Fibroblast of pulmonary artery (primary cell): ENCODE results near the gene ITIH3.

Experiments
- DNase-seq: peaks from one replicate; pipeline ENCODE4 v3.0.0-alpha.2; 2010; ENCODE audit warnings: low read depth
- H3K4me3 ChIP-seq: replicated peaks from 2 replicates; pipeline ENCODE4 v1.5.1; 2011; ENCODE audit warnings: low read depth, mild to moderate bottlenecking, control low read depth, low read length, moderate library complexity
- CTCF ChIP-seq: IDR thresholded peaks from 2 replicates; pipeline ENCODE4 v1.5.1; 2011; ENCODE audit warnings: mild to moderate bottlenecking, control low read depth, low read length, inconsistent platforms; ENCODE audit errors: missing control alignments

The ITIH3 gene

DNA sequence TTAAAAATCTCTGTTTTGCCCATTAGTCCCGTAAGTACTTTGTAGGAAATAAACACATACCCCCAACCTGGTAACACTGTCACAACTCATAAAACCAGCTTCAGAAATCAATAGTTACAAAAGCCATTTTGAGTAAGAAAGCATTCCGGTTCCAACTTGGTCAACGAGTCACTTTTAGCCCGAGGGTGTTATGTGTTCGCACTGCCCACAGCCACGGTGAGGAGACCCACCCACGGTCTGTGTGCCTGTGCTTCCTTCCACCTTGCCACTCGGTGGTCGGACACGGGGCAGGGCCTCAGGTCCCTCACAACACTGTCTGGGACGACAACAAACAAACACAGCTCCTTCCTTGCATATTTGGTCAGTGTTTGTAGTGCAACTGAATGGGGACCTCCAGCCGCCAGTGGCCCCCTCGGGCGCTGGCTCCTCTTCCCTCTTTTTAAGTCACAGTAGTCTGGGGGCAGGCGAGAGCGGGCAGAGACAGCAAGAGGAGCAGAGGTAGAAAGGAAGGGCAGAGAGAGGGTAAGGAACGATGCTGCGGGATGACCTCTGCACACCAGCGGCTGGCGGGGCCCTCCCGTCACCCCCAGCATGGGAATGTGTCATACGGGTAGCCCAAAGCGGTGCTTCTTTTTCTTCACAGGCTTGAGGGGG is 45.4 kb downstream of the ITIH3 start:
- H3K4me3 ChIP-seq, result no peak overlapping the region
- no peak for TF ChIP-seq CTCF
- no peak for DNase-seq

DNA sequence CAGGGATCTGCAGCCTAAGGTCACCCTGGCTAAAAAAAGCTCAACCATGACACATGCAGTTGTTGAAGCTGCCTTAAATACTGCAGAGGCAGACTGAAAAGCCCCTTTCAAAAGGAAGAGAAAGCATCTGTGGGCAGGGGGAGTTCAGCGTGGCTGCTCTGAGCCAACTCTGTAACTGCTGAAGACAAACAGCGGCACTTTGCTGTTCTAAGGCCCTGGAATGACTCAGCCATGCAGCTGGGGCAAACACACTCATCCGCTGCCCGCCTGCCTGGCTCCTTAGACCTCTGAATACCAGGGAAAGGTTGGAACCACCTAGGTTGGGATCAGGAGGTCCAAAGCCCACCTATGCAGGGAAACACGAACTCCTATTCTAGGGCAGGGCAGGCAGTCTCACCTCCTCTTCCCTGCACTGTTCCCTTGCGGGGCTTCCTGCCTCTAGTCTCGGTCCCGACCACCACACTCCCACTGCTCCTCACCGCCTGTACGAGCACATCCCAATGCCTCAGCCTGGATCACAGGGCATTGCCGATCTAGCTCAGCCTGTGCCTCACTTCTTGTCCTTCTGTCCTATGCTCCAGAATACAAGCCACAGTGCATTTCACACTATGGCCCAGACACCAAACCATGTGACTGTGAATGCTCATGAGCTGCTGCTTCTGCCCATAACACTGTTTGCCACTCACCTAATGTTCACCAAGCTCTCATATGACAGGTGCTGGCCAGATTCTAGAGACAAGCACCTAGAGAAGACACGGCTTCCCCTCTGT is 46.8 kb downstream of the ITIH3 start:
- H3K4me3 ChIP-seq, result no peak overlapping the region
- no peak for TF ChIP-seq CTCF
- no peak for DNase-seq

GRCh38 chr3:52841981-52842340 is 47.4 kb downstream of the ITIH3 start:
- H3K4me3 ChIP-seq, result no peak overlapping the region
- no peak for TF ChIP-seq CTCF
- DNase-seq, result no peak

DNA sequence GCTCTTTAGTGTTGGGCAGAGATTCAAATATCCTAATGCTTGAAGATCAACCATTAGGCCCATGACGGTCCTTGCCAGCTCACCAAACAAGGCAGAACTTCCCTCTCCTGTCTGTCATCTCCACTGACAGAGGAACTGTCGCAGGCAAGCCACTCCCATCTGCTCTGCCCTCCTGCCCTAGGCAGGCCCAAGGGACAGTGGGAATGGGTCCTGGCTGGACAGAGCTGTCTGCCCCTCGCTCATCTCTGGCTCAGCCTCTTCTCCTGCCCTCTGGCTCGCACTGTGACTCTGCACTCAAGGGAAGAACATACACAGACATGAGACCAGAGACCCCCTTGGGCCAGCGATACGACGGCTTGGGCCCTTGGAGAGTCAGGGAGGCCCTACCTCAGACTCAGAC is 47.8 kb downstream of the ITIH3 start:
- no peak for TF ChIP-seq CTCF
- no peak for DNase-seq
- no peak overlapping the region for H3K4me3 ChIP-seq

GRCh38 chr3:52843108-52843865 is 48.7 kb downstream of the ITIH3 start:
- no peak for TF ChIP-seq CTCF
- no peak for DNase-seq
- H3K4me3 ChIP-seq, result no peak overlapping the region

GRCh38 chr3:52843881-52844280 is 49.3 kb downstream of the ITIH3 start:
- H3K4me3 ChIP-seq, result no peak overlapping the region
- no peak for TF ChIP-seq CTCF
- no peak for DNase-seq
